ENCODE measurements around the gene NEUROD2.
"Not testable (repeated sequence)": the region's sequence is repeated elsewhere in the genome, so short reads cannot be mapped to it uniquely, and the experiment has no call there.

The NEUROD2 gene

DNA sequence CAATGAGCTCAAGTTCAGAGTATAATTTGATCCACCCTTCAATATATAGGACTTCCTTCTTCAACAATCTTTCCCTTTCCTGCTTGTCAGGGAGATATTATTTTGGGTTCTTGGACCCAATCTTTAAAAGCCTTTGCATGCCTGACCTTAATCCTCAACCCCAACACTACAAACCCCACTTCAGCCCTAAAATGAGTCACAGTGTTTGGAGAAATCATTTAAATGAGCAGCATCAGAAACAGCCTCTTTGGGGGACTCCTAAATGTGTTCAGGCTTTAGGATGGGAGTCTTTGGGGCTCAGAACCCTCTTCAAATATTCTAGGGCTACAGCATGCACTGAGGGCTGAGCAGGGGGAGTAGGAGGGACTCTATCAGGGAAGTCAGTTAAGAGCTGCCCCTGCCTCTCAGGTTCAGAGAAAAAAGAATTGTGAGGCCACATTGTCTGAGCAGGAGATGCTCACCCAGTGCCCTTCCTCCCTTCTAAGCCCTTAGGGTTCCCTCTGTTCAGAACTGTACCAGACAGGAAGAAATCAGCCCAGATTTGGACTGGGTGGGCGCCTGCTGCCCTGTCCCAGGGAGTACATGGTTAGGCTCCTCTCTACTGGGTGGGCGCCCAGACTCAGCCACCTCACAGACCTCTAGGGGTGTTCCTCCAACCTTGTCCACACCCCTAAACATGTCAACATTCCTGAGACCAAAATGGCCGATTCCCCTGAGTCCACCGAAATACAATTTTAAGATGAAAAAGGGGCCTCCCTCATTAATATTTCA lies 5.0 kb downstream of the NEUROD2 start:
- no peak for DNase-seq (ENCODE audit: low read depth)

DNA sequence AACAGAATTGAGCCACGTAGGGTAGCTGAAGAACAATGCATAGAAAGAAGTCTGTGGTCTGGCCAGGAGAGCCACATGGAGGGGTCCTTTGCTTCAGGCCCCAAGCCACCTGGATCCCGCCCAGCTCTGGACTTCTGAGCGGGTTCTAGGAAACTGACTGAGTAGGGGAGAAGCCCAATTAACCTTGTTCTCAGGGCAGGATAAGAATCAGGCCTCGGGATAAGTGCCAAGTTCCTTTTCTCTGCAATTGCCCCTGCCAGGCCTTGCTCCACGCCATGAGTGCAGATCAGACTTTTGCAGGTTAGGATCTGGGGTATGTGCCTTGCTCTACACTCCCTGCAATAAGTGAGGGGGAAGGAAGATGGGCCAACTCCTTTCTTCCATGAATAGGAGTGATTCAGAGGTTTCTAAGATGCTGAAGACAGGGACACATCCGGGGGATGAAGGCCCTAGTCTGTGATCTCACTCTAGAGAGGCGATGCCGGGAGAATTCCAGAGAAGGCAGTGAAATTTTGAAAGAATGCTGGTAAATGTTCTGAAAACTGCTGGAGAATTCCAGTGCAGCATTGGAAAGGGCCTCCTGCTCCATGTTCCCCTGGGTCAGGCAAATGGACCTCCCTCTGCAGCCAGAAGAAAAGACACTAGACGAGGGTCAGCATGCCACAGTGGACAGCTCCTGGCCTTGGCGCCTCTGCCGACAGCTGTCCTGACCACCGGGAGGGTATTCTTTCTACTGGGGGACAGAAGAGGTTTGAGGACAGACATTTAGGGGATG lies 5.8 kb downstream of the NEUROD2 start:
- DNase-seq (ENCODE audit: low read depth), result no peak

DNA sequence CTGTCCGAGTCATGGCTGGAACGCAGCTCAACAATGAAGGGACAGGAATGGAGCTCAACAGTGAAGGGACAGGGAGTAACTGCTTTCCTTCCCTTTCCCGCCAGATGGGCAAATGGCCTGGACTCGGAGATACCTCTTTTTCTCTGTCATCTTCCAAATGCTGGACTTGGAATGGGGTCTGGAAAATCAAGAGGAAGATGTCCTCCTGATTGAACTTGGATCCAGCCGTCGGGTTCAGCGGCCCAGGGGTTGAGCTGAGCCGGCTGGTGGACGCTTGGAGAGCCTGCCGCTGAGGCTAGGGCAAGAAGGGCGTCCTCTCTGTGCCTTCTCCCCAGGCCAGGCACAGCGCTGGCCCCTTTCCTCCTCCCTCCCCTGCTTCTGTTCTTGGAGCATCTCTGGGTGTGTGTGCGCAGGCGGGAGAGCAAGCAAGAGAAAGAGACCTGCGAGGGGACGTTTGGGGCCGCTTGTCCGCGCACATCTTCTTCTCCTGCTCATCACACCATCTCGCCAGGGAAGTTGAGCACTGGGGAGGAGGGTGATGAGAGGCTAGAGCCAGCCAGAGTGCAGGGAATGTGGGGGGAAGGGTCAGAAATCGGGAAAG lies 6.6 kb downstream of the NEUROD2 start:
- DNase-seq (ENCODE audit: low read depth), result no peak

DNA sequence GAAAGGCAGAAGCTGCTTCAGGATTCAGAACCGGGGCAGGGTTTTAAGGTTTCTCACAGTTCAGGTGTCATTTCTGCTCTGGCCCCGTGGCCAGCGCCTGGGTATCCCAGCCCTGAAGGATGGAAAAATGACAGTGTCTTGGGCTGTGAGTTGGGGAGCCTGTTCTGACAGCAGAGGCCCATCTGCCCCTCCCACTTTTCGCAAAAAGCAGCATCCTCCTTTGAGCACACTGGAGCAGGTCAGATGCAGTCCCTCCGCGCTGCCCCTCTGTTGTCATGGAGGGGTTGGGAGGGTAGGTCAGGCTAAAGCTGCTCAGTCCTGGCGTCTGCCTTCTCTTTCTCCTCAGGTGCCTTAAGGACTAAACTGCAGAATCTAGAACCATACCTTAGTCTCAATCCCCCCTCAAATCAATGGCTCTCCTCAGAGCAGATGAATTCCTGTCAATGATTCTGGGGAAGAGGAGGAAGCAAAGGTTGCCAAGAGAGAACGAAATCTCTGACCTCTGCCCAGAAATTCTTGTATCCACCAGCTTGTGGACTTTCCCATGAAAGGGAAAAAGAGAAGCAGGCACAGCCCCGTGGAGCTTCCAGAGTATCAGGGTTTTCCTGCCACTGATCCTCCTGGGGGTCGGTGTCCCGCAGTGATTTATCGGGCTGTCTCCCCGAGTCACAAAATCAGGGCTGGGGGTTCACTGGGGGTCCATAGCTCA lies 7.3 kb downstream of the NEUROD2 start:
- no peak for DNase-seq (ENCODE audit: low read depth)

DNA sequence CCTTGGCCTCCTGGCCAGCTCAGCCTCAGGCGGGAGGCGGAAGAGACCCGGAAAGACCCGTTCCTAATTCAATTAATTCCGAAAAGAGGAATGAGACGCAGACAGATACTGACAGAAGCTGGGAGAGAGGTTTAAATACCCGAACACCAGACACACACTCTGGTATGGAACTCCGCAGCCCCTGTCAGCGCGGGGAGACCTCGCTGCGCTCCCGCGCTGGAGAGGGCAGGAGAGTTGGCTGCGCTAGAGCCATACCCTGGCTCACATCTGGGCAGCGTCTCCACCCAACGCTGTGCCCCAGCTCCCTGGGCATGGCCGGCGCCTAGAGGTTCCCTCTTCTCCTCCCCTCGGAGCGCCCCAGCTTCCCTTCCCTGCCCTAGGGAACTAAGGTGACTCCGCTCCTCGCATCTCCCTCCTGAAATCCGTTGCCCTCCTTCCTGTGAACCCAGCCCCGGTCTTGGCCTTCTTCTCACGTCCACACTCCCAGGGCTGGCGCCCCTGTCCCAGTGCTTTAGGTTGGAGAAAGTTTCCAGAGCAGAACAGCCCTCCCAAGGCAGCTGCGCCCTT lies 8.0 kb downstream of the NEUROD2 start:
- DNase-seq (ENCODE audit: low read depth), result no peak

DNA sequence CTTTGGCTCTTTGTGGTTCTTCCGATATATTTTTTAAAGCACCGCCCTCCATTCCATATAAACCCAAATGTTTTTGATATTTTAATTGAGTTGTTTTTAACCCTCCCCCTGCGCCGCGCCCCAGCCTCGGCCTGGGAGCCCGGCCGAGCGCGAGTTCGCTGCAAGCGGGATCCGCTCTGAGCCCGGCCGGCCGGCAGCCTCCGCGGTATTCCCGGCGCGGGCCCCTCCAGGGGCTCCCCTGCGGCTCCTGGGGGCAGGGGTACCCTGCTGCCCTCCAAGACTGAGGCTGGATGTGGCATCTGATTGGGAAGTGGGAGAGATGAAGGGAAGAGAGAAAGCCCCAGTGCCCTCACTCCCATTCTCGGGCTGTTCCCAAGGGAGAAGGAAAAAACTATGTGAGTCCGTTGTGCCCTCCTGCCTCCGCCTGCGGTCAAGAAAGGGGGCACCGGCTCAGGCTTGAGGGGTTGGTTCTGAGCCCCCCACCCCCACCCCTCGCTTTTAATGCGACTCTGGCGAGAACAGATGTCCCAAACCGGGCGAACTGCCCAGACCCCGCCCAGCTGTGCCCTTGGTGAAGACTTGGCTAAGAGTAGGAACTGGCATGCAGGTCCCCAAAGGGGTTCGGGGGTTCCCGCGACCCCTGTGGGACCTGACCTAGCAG lies 8.6 kb downstream of the NEUROD2 start:
- DNase-seq (ENCODE audit: low read depth), result no peak

DNA sequence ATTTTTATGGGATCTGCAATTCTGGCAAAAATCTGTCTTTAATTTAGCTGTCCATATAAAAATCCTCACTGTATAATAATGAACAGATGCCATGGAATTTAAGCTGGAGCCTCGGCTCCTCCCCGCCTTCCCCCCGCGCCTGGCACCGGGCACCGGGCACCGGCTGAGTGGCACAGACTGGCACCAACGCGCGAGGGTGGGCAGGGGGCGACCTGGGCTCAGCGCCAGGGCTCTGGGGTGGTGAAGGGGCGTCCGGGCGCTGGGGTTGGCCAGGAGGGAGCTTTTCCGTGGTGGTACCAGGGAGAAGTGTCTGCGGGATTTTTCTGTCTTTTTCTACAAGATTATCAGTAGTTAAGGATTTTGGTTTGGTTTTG lies 9.1 kb downstream of the NEUROD2 start:
- DNase-seq (ENCODE audit: low read depth), result no peak

DNA sequence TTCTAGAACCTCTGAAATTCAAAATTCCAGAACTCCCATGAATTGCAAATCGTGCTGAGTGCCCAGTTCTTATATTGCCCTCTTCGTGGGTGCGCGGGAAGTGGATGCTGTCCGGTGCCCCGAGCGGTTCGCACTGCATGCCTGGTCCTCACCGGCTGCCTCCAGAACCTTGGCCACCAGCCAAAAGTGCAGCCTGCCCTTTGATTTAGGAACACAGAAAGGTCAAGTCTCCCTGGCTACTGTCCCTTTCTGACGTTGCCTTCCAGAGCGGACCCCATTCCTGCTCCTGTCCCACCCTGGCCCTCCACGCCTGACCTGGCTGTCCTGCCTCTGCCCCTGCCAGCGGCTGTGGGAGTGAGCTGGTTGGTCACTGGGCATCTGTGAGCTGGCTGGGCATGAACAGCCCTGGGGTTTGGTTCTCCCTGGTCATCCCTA lies 9.7 kb downstream of the NEUROD2 start:
- DNase-seq (ENCODE audit: low read depth), result no peak

DNA sequence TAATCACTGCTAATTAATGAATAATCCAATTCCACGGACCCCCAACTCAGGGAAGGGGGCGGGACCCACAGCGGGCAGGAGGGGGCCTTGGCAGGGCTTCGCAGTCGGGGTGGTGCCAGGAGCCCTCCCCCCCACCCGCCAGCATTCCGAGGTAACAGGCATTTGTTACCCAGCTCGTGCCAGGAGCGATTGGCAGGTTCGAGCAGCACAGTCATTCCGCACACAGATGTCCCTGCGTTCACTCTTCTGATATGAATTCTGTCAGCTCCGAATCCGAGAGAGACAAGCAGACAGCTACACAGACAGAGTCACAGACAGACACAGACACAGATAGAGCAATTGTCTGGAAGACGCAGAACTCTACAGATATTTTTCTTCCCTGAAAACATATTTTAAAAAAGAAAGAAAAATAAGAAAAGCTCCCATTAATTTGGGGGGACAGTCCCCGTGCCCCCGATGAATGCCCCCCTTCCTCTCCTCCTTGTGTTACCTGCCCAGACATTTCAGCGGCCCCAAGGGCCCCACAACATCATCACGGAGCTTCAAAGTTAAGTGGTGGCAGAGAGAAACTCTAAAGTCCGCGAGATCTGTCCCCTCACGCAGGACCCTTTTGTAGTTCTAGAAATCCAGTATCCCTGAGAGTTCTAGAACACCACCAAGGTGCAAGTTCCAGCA lies 10.2 kb downstream of the NEUROD2 start:
- no peak for DNase-seq (ENCODE audit: low read depth)

DNA sequence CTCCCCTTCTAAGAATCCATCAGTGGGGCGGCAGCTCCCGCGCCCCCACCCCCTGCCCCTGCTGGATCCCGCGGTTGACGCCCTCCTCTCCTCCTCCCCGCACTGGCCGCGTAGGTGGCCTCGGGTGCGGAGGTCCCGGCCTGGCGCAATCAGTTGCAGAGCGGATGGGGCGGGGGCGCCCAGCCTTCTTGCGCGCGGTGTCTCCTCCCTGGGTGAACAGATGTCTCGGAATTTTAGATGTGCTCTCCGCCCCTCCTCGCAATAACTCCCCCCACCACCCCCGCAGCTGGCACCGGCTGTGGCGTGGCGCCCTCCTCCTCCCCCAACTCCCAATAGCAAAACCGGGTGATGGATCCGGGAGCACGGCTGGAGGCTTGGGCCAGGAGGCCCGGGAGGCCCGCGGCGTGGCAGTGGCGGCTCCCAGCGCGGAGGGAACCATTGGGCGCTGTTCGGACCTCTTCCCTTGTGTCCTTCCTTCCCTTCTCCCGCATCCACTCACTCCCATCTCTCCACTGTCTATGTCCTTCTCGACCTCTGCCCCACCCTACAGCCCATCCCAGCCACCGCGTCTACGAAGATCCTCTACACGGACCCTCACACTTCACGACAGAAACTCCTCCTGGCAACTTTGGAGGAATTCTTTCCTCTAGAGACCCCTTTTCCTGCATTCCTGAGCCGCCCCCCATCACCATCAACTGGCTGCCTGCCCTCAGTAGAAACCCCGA lies 11.0 kb downstream of the NEUROD2 start:
- DNase-seq (ENCODE audit: low read depth), result no peak

DNA sequence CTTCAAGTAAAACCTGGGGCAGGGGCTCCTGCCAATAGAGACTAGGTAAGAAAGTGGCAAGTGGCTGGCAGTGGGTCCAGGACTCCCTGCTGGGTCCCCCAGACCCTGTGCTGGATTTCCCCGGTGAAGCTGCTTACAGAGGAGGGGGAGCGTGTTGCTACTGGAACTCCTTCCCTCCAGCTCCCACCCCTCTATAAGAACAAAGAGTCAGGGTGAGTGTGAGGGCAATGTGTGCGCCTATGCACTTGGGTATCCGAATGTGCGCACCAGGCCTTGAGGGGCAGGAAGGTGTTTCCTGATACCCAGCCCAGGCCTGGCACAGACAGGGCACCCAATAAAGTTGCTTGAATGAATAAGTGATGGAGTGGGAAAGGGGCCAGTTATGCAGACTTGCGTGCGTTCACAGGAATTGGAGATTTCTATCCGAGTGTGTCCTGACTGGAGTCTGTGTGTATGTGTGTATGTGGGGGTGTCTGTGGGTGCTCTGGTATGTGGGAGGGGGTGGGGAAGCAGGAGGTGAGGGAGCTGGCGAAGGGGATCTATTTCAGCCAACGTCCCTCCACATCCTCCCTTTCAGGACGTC lies 11.7 kb downstream of the NEUROD2 start:
- DNase-seq (ENCODE audit: low read depth), result no peak

DNA sequence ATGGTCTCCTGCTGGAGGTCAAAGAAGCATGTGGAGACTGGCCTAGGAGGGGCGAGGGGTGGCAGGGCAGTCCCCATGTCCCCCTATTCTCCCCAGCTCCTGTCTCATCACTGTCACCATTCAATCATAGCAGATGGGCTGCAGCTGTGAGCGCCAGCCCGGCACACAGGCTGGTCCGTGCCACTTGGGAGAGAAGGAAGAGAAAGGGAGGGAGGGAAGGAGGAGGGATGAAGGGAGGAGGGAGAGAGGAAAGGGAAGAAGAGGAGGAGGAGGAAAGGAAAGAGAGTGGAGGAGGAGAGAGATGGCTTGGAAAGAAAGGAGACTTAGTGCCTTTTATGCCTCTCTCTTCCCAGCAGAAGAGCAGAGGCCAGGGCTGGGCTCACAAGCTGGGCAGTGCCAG lies 12.4 kb downstream of the NEUROD2 start:
- no peak for DNase-seq (ENCODE audit: low read depth)

DNA sequence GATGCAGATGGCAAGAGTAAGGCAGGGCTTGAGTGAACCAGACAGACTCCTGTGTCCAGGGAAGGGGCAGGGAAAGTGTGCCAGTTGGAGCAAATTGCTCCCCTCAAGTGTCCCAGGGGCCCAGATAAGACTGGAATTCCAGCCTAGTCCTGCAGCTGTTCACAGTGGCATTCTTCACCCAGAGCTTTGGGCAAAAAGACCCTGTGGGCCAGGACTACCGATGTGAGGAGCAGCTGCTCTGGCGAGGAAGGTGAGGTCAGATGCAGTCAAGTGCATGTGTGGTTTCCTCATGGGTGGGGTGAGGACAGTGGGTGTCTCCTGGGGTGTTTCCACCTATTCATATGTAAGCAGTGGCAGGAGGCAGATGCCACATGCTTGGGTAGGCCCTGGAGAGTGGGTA lies 14.3 kb downstream of the NEUROD2 start:
- no peak for DNase-seq (ENCODE audit: low read depth)

DNA sequence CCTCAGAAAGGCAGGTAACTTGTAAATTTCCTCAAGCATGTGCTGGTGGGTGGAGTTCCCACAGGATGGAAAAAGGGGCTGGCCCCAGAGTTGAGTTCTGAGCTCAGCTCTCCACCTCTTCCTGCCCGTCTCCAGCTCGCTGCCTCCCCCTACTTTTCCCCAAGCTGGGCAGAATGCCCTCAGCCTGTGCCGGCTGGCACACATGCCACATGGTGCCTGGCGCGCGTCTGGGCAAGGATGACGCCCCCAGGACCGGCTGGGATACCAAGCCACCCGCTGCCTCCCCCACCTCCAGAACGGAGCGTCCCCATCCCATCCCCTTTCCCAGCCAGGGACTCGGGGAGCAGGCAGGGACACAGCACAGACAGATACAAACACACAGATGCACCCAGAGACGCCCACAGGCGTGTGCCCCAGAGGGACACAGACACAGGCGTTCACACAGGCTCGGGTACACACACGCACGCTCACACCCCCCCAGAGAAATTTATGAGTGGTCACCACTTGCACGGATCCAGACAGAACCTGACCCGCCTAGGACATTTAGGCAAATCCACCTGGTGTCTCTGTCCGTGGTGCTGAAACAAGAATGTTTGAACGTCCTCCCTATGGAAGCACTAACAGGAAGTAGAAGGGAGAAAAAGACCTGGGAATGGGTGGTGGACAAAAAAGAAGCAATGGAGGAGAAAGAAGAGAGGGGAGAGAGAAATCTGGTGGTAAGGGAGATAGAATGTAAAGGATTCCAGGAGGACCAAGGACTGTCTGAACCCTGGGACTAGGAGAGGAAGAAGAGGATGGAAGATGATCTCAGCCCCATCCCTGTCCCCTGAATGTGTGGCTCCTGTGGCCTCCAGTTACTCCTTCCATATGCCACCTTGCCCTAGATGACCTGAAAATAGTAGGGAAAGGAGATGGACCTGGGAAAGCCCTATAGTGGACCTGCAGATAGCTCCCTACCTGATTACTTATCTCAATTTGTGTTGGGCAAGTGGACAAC lies 15.5 kb downstream of the NEUROD2 start:
- no peak for DNase-seq (ENCODE audit: low read depth)

DNA sequence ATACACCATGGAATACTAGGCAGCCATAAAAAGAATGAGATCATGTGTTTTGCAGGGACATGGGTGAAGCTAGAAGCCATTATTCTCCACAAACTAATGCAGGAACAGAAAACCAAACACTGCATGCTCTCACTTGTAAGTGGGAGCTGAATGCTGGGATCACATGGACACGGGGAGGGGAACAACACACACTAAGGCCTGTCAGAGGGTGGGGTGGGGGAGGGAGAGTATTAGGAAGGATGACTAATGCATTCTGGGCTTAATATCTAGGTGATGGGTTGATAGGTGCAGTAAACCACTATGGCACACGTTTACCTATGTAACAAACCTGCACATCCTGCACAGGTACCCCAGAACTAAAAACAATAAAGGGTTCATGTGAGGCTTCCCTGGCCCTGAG lies 17.5 kb downstream of the NEUROD2 start:
- DNase-seq (ENCODE audit: low read depth), result not testable (repeated sequence)

DNA sequence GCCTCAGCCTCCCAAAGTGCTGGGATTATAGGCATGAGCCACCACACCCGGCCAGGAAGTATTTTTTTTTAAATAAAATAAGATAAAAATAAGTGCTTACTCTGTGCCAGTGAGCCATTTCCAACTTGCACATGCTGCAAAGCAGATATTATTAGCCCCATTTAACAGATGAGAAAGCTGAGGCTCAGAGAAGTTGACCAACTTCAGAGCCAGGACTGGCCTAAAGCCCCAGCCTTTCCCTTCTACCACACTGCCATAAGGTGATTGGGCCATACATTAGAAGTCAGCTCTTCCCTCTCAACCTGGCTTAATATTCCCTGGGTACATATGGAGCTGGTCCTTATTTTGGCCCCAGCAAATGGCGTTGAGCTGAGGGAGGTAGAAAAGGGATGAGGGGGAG lies 25.1 kb downstream of the NEUROD2 start:
- no peak for DNase-seq (ENCODE audit: low read depth)

DNA sequence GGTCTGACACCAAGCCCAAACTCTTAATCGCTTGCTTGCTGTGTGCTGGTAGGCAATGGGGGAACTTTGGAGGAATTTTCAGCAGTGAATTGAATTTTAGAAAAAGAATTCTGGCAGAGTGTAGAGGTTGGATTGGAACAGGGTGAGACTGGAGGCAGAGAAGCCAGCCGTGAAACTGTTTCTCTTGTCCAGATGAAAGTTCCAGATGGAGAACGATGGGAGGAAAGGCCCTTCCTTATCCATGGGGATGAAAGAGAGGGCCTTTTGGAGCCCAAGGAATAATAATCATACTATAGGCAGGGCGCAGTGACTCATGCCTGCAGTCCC lies 26.0 kb downstream of the NEUROD2 start:
- DNase-seq (ENCODE audit: low read depth), result no peak

DNA sequence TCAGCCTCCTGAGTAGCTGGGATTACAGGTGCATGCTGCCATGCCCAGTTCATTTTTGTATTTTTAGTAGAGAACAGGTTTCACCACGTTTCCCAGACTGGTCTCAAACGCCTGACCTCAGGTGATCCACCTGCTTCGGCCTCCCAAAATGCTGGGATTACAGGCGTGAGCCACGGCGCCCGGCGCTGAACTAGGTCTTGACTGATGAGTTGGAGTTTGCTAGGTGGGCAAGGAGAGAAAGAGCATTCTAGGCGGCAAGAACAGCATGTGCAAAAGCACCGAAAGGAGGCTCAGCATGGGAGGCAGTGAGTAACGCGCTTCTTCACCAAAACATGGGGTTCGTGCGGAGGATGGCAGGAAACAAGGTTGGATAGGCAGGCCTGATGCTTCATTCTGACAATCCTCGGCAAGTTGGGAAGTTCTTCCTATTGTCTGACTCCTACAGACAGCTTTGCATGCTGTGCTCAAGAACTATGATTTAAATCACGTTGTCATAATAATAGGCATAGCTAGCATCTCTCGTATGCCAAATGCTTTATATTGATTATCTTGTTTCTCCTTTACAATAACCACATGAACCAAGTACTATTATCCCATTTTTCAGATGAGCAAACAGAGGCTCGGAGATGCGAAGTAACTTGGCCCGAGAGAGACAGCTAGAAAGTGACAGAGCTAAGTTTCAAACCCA lies 26.5 kb downstream of the NEUROD2 start:
- no peak for DNase-seq (ENCODE audit: low read depth)

All from T follicular helper cell (primary cell).